ENCODE results near the gene KLHL22.
"Not testable (repeated sequence)": the region's sequence is repeated elsewhere in the genome, so short reads cannot be mapped to it uniquely, and the experiment has no call there.

KLHL22 gene

GRCh38 chr22:20392983-20393704 lies 102.5 kb downstream of the KLHL22 start:
- DNase-seq (ENCODE audit: extremely low spot score, insufficient read length, low read depth) (no peak), FAIRE-seq (no peak)

GRCh38 chr22:20392365-20392881 lies 103.2 kb downstream of the KLHL22 start:
- DNase-seq (ENCODE audit: extremely low spot score, insufficient read length, low read depth); FAIRE-seq: not testable (repeated sequence)
